Activated CD8-positive, alpha-beta T cell treated with anti-CD3 and anti-CD28 coated beads for 36 hours (primary cell): ENCODE data around the gene MAP3K5. TPM values are rescaled to one million over a fixed set of nuclear protein-coding genes. Genes with fewer than 3 reads are reported as not detected.

ENCODE experiments used
- ATAC-seq: fragments of 200-7000 bp; cut with Tn5 transposase; one replicate; pipeline ENCODE4 v1.10.0; 2021; ENCODE audit warnings: mild to moderate bottlenecking, moderate library complexity
- CTCF ChIA-PET: fragments of 350-600 bp; sonication (Branson Sonifier 250); formaldehyde crosslinking; loops from one replicate; lab custom pipeline; 2021; ENCODE audit warnings: antibody characterized with exemption; lab: Charles Lee
- POLR2A ChIA-PET: fragments of 350-600 bp; sonication (Branson Sonifier 250); formaldehyde crosslinking; loops from one replicate; lab custom pipeline; 2021; ENCODE audit warnings: antibody characterized with exemption; lab: Charles Lee
- DNase-seq: peaks from one replicate; pipeline ENCODE4 v3.0.0-alpha.2; 2020
- H3K27ac Mint-ChIP-seq: one replicate; pipeline ENCODE4 v1.8.0; 2021; ENCODE audit warnings: mild to moderate bottlenecking, mixed read lengths
- H3K27me3 Mint-ChIP-seq: one replicate; pipeline ENCODE4 v1.8.0; 2021; ENCODE audit warnings: mixed read lengths
- H3K36me3 Mint-ChIP-seq: one replicate; pipeline ENCODE4 v1.8.0; 2021; ENCODE audit warnings: low read depth, mixed read lengths
- H3K4me1 Mint-ChIP-seq: one replicate; pipeline ENCODE4 v1.8.0; 2021; ENCODE audit warnings: low read depth, mixed read lengths
- H3K4me3 Mint-ChIP-seq: one replicate; pipeline ENCODE4 v1.8.0; 2021; ENCODE audit warnings: mild to moderate bottlenecking, moderate library complexity, mixed read lengths
- H3K9me3 Mint-ChIP-seq: one replicate; pipeline ENCODE4 v1.8.0; 2021; ENCODE audit warnings: mixed read lengths
- CTCF ChIP-seq: fragments of 200-600 bp; IDR thresholded peaks from one replicate; pipeline ENCODE4 v1.8.0; 2022; ENCODE audit warnings: antibody characterized with exemption, mild to moderate bottlenecking
- intact Hi-C: fragments of 100-400 bp; cut with micrococcal nuclease; formaldehyde crosslinking; loops from one replicate; pipeline ENCODE4 v1.10.0; 2022
- total RNA-seq, 2 experiments: library from RNA; stranded (reverse); gene quantifications; one replicate each; pipeline ENCODE4 v1.2.3, GENCODE V29; 2021

The MAP3K5 gene
- total RNA-seq, 2 experiments from 2014 or later = 4.4 to 4.6 TPM

- POLR2A ChIA-PET = no interaction called here
- CTCF ChIA-PET = interaction anchor here (5.3 kb wide), 1 partner anchor 22 kb away, joined by 22 read pairs; the partner anchor contains the start of gene MAP3K5
- H3K36me3 Mint-ChIP-seq = peaks cover 2% of the 10 kb centered on the region
Measured at GRCh38 chr6:136769759-136770158, 22.5 kb downstream of the MAP3K5 start.

GRCh38 chr6:136769124-136769523 is 23.2 kb downstream of the MAP3K5 start:
- H3K27me3 Mint-ChIP-seq = no peaks in the 10 kb centered on the region
- H3K27ac Mint-ChIP-seq = peak overlapping the region; percentile 11
- H3K4me1 Mint-ChIP-seq = peaks cover 57% of the 10 kb centered on the region
- peaks cover 3% of the 10 kb centered on the region for H3K9me3 Mint-ChIP-seq
- ATAC-seq = no peak
- H3K4me3 Mint-ChIP-seq = no peak overlapping the region
- ChIA-PET CTCF (interaction anchor here (1.8 kb wide), 1 partner anchor 23 kb away, joined by 9 read pairs; the partner anchor contains the start of gene MAP3K5), POLR2A (no interaction called here)
- no peak for TF ChIP-seq CTCF
- peaks cover 2% of the 10 kb centered on the region for H3K36me3 Mint-ChIP-seq
- DNase-seq = no peak
- intact Hi-C loops = no loop called here

More at GRCh38 chr6:136769759-136770158, 22.5 kb downstream of the MAP3K5 start:
- peaks cover 56% of the 10 kb centered on the region for H3K4me1 Mint-ChIP-seq
- no peak for TF ChIP-seq CTCF
- no peaks in the 10 kb centered on the region for H3K27me3 Mint-ChIP-seq
- intact Hi-C loops = no loop called here
- H3K9me3 Mint-ChIP-seq = peaks cover 3% of the 10 kb centered on the region
- H3K27ac Mint-ChIP-seq = no peak overlapping the region
- ATAC-seq (no peak), DNase-seq (no peak)
- H3K4me3 Mint-ChIP-seq = no peak overlapping the region

- no peak for TF ChIP-seq CTCF
- Mint-ChIP-seq H3K9me3 (no peaks in the 10 kb centered on the region), H3K4me1 (peaks cover 61% of the 10 kb centered on the region), H3K27ac (peak overlapping the region; percentile 50), H3K27me3 (no peaks in the 10 kb centered on the region), H3K4me3 (no peak overlapping the region), H3K36me3 (no peaks in the 10 kb centered on the region)
- no peak for ATAC-seq
- CTCF ChIA-PET = interaction anchor here (1.8 kb wide), 1 partner anchor 25 kb away, joined by 9 read pairs; the partner anchor contains the start of gene MAP3K5
- no peak for DNase-seq
- intact Hi-C loops = no loop called here
- POLR2A ChIA-PET = interaction anchor here (0.6 kb wide), 1 partner anchor 133 kb away, joined by 3 read pairs; no protein-coding TSS in a partner anchor
Measured at GRCh38 chr6:136767570-136768309, 24.5 kb downstream of the MAP3K5 start.

- Mint-ChIP-seq H3K4me1 (peaks cover 61% of the 10 kb centered on the region), H3K27ac (peak overlapping the region; percentile 50), H3K9me3 (no peaks in the 10 kb centered on the region), H3K36me3 (no peaks in the 10 kb centered on the region), H3K27me3 (no peaks in the 10 kb centered on the region), H3K4me3 (no peak overlapping the region)
- DNase-seq = no peak
- ChIA-PET POLR2A (no interaction called here), CTCF (no interaction called here)
- intact Hi-C loops = no loop called here
- no peak for ATAC-seq
- no peak for TF ChIP-seq CTCF
Measured at GRCh38 chr6:136767103-136767502, 25.2 kb downstream of the MAP3K5 start.

- H3K4me1 Mint-ChIP-seq = peaks cover 67% of the 10 kb centered on the region
- H3K27me3 Mint-ChIP-seq = no peaks in the 10 kb centered on the region
- ChIA-PET POLR2A (no interaction called here), CTCF (interaction anchor here (6.4 kb wide), 1 partner anchor 25 kb away, joined by 56 read pairs; the partner anchor contains the start of gene MAP3K5)
- TF ChIP-seq CTCF = no peak
- DNase-seq (no peak), ATAC-seq (no peak)
- H3K9me3 Mint-ChIP-seq = no peaks in the 10 kb centered on the region
- no peak overlapping the region for H3K4me3 Mint-ChIP-seq
- H3K36me3 Mint-ChIP-seq = no peaks in the 10 kb centered on the region
- intact Hi-C loops = no loop called here
- no peak overlapping the region for H3K27ac Mint-ChIP-seq
Measured at GRCh38 chr6:136766274-136766673, 26.0 kb downstream of the MAP3K5 start.
